ENCODE results near the gene GRIK4. TPM values are rescaled to one million over a fixed set of nuclear protein-coding genes. Genes with fewer than 3 reads are reported as not detected.
A peak's percentile ranks its signal among the peaks of the same experiment; 100 is the strongest.

Gene GRIK4
- total RNA-seq, 3 donors from 2014 or later (not counting 1 experiment from before 2014, with no cell fraction given): 2.2 to 32.3 (median 21.9) TPM

DNA sequence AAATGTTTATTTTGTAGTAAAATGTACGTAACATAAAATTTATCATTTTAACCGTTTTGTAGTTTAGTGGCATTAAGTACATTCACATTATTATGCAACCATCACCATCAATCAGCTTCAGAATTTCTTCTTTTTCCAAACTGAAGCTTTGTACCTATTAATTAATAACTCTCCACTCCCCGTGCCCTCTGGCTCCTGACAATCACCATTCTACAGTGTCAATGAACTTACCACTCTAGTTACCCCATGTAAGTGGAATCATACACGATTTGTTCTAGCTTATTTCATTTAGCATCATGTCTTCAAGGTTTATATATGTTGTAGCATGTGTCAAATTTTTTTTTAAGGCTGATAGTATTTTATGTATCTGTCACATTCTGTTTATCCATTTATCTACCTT is 522.1 kb downstream of the GRIK4 start:
- WGBS (ENCODE audit: insufficient coverage): 96% methylated on average over 3 of the region's 4 CpGs
- Mint-ChIP-seq H3K27ac (no peak overlapping the region), H3K4me3 (no peak overlapping the region), H3K9me3 (no peaks in the 10 kb centered on the region), H3K36me3 (no peaks in the 10 kb centered on the region), H3K27me3 (ENCODE audit: low read depth in 2 of 2) (no peaks in the 10 kb centered on the region), H3K4me1 (peaks cover 25 to 35% of the 10 kb centered on the region in 2 donors)
- H3K36me3 ChIP-seq (ENCODE audit: control insufficient read depth, insufficient read depth, low read length): no peaks in the 10 kb centered on the region
- intact Hi-C loops (cut with micrococcal nuclease): no loop called here
- no peaks in the 10 kb centered on the region for H3K27me3 ChIP-seq (ENCODE audit: control insufficient read depth, insufficient read depth, low read length)
- no peak for ATAC-seq
- H3K4me3 ChIP-seq (ENCODE audit: low read length): no peak overlapping the region
- TF ChIP-seq, protein P1, sequence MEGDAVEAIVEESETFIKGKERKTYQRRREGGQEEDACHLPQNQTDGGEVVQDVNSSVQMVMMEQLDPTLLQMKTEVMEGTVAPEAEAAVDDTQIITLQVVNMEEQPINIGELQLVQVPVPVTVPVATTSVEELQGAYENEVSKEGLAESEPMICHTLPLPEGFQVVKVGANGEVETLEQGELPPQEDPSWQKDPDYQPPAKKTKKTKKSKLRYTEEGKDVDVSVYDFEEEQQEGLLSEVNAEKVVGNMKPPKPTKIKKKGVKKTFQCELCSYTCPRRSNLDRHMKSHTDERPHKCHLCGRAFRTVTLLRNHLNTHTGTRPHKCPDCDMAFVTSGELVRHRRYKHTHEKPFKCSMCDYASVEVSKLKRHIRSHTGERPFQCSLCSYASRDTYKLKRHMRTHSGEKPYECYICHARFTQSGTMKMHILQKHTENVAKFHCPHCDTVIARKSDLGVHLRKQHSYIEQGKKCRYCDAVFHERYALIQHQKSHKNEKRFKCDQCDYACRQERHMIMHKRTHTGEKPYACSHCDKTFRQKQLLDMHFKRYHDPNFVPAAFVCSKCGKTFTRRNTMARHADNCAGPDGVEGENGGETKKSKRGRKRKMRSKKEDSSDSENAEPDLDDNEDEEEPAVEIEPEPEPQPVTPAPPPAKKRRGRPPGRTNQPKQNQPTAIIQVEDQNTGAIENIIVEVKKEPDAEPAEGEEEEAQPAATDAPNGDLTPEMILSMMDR (IDR thresholded peaks at IDR 0.05): no peak
- no peaks in the 10 kb centered on the region for H3K4me1 ChIP-seq (ENCODE audit: control insufficient read depth, insufficient read depth, low read length)
- no peaks in the 10 kb centered on the region for H3K9me3 ChIP-seq (ENCODE audit: control insufficient read depth, insufficient read depth, low read length)
- H3K27ac ChIP-seq (ENCODE audit: low read length): no peak overlapping the region
- no peak for DNase-seq

- Histone ChIP-seq H3K27me3 (ENCODE audit: control insufficient read depth, insufficient read depth, low read length) (no peaks in the 10 kb centered on the region), H3K9me3 (ENCODE audit: control insufficient read depth, insufficient read depth, low read length) (no peaks in the 10 kb centered on the region), H3K4me3 (ENCODE audit: low read length) (no peak overlapping the region), H3K4me1 (ENCODE audit: control insufficient read depth, insufficient read depth, low read length) (no peaks in the 10 kb centered on the region), H3K36me3 (ENCODE audit: control insufficient read depth, insufficient read depth, low read length) (no peaks in the 10 kb centered on the region), H3K27ac (ENCODE audit: low read length) (no peak overlapping the region)
- no peak for ATAC-seq
- Mint-ChIP-seq H3K27ac (peak overlapping the region in 1 of 2 donors; percentile 29), H3K4me3 (no peak overlapping the region), H3K4me1 (peaks cover 17 to 39% of the 10 kb centered on the region in 2 donors), H3K27me3 (ENCODE audit: low read depth in 2 of 2) (no peaks in the 10 kb centered on the region), H3K9me3 (no peaks in the 10 kb centered on the region), H3K36me3 (no peaks in the 10 kb centered on the region)
- WGBS (ENCODE audit: insufficient coverage): 91% methylated on average over 3 of the region's 4 CpGs
- TF ChIP-seq, protein P1 (IDR thresholded peaks at IDR 0.05): no peak
- intact Hi-C loops (cut with micrococcal nuclease): no loop called here
- no peak for DNase-seq
These were observed 523.7 kb downstream of the GRIK4 start for GRCh38 chr11:121035169-121035755.

DNA sequence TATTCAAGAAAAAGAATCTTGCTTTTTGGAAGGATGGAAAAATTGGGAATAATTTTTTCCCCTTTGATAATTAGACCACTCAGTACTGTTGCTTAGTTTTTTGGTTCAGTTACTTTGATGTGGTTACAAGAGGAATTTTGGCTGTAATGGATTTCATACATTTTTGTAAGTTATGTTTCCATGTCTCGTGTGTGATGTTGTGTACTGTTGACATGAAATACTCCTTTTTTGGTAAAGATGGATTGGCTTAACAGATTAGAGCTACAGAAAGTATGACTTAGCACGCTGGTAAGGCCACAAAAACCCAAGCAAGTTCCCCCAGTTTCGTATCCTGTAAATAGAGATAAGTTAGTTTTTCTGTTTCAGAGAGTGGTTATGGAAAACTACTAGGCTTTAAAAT is 524.2 kb downstream of the GRIK4 start:
- TF ChIP-seq, protein P1 (IDR thresholded peaks at IDR 0.05): no peak
- Mint-ChIP-seq H3K36me3 (no peaks in the 10 kb centered on the region), H3K27ac (peak overlapping the region in 1 of 2 donors; percentile 29), H3K9me3 (no peaks in the 10 kb centered on the region), H3K4me3 (no peak overlapping the region), H3K27me3 (ENCODE audit: low read depth in 2 of 2) (no peaks in the 10 kb centered on the region), H3K4me1 (peaks cover 15 to 35% of the 10 kb centered on the region in 2 donors)
- H3K36me3 ChIP-seq (ENCODE audit: control insufficient read depth, insufficient read depth, low read length): no peaks in the 10 kb centered on the region
- no peaks in the 10 kb centered on the region for H3K9me3 ChIP-seq (ENCODE audit: control insufficient read depth, insufficient read depth, low read length)
- no peaks in the 10 kb centered on the region for H3K27me3 ChIP-seq (ENCODE audit: control insufficient read depth, insufficient read depth, low read length)
- ATAC-seq: no peak
- no peak overlapping the region for H3K27ac ChIP-seq (ENCODE audit: low read length)
- no peak overlapping the region for H3K4me3 ChIP-seq (ENCODE audit: low read length)
- WGBS (ENCODE audit: insufficient coverage): 38% methylated on average over 3 of the region's 3 CpGs
- intact Hi-C loops (cut with micrococcal nuclease): no loop called here
- no peaks in the 10 kb centered on the region for H3K4me1 ChIP-seq (ENCODE audit: control insufficient read depth, insufficient read depth, low read length)
- DNase-seq: no peak

- H3K27me3 ChIP-seq (ENCODE audit: control insufficient read depth, insufficient read depth, low read length): no peaks in the 10 kb centered on the region
- H3K27me3 Mint-ChIP-seq (ENCODE audit: low read depth in 2 of 2): no peaks in the 10 kb centered on the region
- no peaks in the 10 kb centered on the region for H3K36me3 Mint-ChIP-seq
- H3K4me3 Mint-ChIP-seq: no peak overlapping the region
- no peaks in the 10 kb centered on the region for H3K9me3 ChIP-seq (ENCODE audit: control insufficient read depth, insufficient read depth, low read length)
- TF ChIP-seq, protein P1 (IDR thresholded peaks at IDR 0.05): no peak
- no peaks in the 10 kb centered on the region for H3K4me1 ChIP-seq (ENCODE audit: control insufficient read depth, insufficient read depth, low read length)
- H3K27ac Mint-ChIP-seq: no peak overlapping the region
- no peak overlapping the region for H3K4me3 ChIP-seq (ENCODE audit: low read length)
- ATAC-seq (no peak), DNase-seq (no peak)
- no peaks in the 10 kb centered on the region for H3K9me3 Mint-ChIP-seq
- H3K27ac ChIP-seq (ENCODE audit: low read length): no peak overlapping the region
- peaks cover 15 to 41% of the 10 kb centered on the region in 2 donors for H3K4me1 Mint-ChIP-seq
- intact Hi-C loops (cut with micrococcal nuclease): no loop called here
- WGBS (ENCODE audit: insufficient coverage): 100% methylated on average over 1 of the region's 1 CpG
- H3K36me3 ChIP-seq (ENCODE audit: control insufficient read depth, insufficient read depth, low read length): no peaks in the 10 kb centered on the region
These were observed 525.5 kb downstream of the GRIK4 start for GRCh38 chr11:121037016-121037415.

All from natural killer cell (primary cell).